HG03097 (cell line): ENCODE results near the gene LIN37.

Experiments used
- ATAC-seq: cut with Tn5 transposase; IDR thresholded peaks from one replicate; pipeline ENCODE4 v1.9.1; 2021; ENCODE audit not compliant: unreplicated experiment, low FRiP score

LIN37 gene

GRCh38 chr19:35751839-35752745 lies 3.7 kb downstream of the LIN37 start:
- ATAC-seq: no peak

GRCh38 chr19:35752746-35753350 lies 4.5 kb downstream of the LIN37 start:
- ATAC-seq: no peak

GRCh38 chr19:35753634-35754369 lies 5.4 kb downstream of the LIN37 start:
- no peak for ATAC-seq

GRCh38 chr19:35754370-35755130 lies 6.2 kb downstream of the LIN37 start:
- ATAC-seq: no peak

- ATAC-seq: no peak
These were observed 6.8 kb downstream of the LIN37 start for GRCh38 chr19:35755131-35755549.

- no peak for ATAC-seq
These were observed 7.4 kb downstream of the LIN37 start for GRCh38 chr19:35755550-35756376.

- ATAC-seq: no peak
These were observed 8.2 kb downstream of the LIN37 start, which contains the start of gene HSPB6 for GRCh38 chr19:35756377-35757230. TSS of gene HSPB6 (minus strand) at chr19:35757029. CDS start at chr19:35757008, 21 bp downstream.

- ATAC-seq: no peak
These were observed 8.9 kb downstream of the LIN37 start for GRCh38 chr19:35757231-35757748.

- peak; percentile 86 for ATAC-seq
These were observed 9.6 kb downstream of the LIN37 start, which contains the start of gene PROSER3 for GRCh38 chr19:35757749-35758608. TSS of gene PROSER3 (plus strand) at chr19:35758176. CDS start at chr19:35758216, 40 bp downstream.

- ATAC-seq: no peak
These were observed 11.3 kb downstream of the LIN37 start for GRCh38 chr19:35759697-35760096.

GRCh38 chr19:35760711-35761349 lies 12.5 kb downstream of the LIN37 start:
- no peak for ATAC-seq

GRCh38 chr19:35764432-35765315 lies 16.3 kb downstream of the LIN37 start:
- ATAC-seq: no peak

- ATAC-seq: no peak
These were observed 18.3 kb downstream of the LIN37 start for GRCh38 chr19:35766571-35767104.

GRCh38 chr19:35767288-35768081 lies 19.1 kb downstream of the LIN37 start:
- ATAC-seq: no peak

GRCh38 chr19:35768082-35768421 lies 19.7 kb downstream of the LIN37 start:
- ATAC-seq: no peak
